H9 (cell line): ENCODE measurements around the gene TLE6. TPM values are rescaled to one million over a fixed set of nuclear protein-coding genes. Genes with fewer than 3 reads are reported as not detected.

Experiments used
- DNase-seq: peaks from one replicate; pipeline ENCODE4 v3.0.0-alpha.2; 2017
- H2AFZ ChIP-seq: one replicate; pipeline ENCODE4 v1.6.1; 2013; ENCODE audit warnings: mild to moderate bottlenecking, low read length, control low read depth, moderate library complexity
- H2AK5ac ChIP-seq: 2 replicates; pipeline ENCODE4 v1.6.1; 2013; ENCODE audit warnings: low read length, control low read depth, mixed read lengths; ENCODE audit not compliant: insufficient read length
- H2BK120ac ChIP-seq: one replicate; pipeline ENCODE4 v1.6.1; 2013; ENCODE audit warnings: low read depth, mild to moderate bottlenecking, low read length, control low read depth, inconsistent platforms; ENCODE audit not compliant: poor library complexity, severe bottlenecking
- H2BK12ac ChIP-seq: 2 replicates; pipeline ENCODE4 v1.6.1; 2013; ENCODE audit warnings: low read length, control low read depth, mixed read lengths, low read depth; ENCODE audit not compliant: insufficient read length
- H2BK15ac ChIP-seq: 2 replicates; pipeline ENCODE4 v1.6.1; 2013; ENCODE audit warnings: low read depth, low read length, control low read depth
- H2BK20ac ChIP-seq: one replicate; pipeline ENCODE4 v1.6.1; 2013; ENCODE audit warnings: low read depth, mild to moderate bottlenecking, low read length, control low read depth, inconsistent platforms; ENCODE audit not compliant: poor library complexity, severe bottlenecking
- H2BK5ac ChIP-seq: 2 replicates; pipeline ENCODE4 v1.6.1; 2013; ENCODE audit warnings: low read length, control low read depth, mixed read lengths; ENCODE audit not compliant: insufficient read length
- H3K14ac ChIP-seq: 2 replicates; pipeline ENCODE4 v1.6.1; 2013; ENCODE audit warnings: low read length, control low read depth; ENCODE audit not compliant: insufficient read depth
- H3K18ac ChIP-seq: 2 replicates; pipeline ENCODE4 v1.6.1; 2013; ENCODE audit warnings: low read depth, mild to moderate bottlenecking, mixed read lengths, low read length, control low read depth; ENCODE audit not compliant: insufficient read length
- H3K23ac ChIP-seq: 2 replicates; pipeline ENCODE4 v1.6.1; 2013; ENCODE audit warnings: low read length, control low read depth, mixed read lengths, low read depth; ENCODE audit not compliant: insufficient read length
- H3K23me2 ChIP-seq: 2 replicates; pipeline ENCODE4 v1.6.1; 2013; ENCODE audit warnings: low read depth, mild to moderate bottlenecking, mixed read lengths, low read length, control low read depth; ENCODE audit not compliant: insufficient read length, poor library complexity, severe bottlenecking
- H3K27ac ChIP-seq: 2 replicates; pipeline ENCODE4 v1.5.1; 2013; ENCODE audit warnings: low read length, control low read depth, mixed read lengths, low read depth; ENCODE audit not compliant: insufficient read length
- H3K27me3 ChIP-seq: 2 replicates; pipeline ENCODE4 v1.6.1; 2013; ENCODE audit warnings: low read length, control low read depth, inconsistent platforms; ENCODE audit not compliant: insufficient read depth
- H3K4ac ChIP-seq: 2 replicates; pipeline ENCODE4 v1.6.1; 2013; ENCODE audit warnings: low read depth, mild to moderate bottlenecking, control low read depth, inconsistent platforms, low read length, moderate library complexity
- H3K4me1 ChIP-seq: 2 replicates; pipeline ENCODE4 v1.6.1; 2013; ENCODE audit warnings: low read length, control low read depth, inconsistent platforms; ENCODE audit not compliant: insufficient read depth
- H3K4me2 ChIP-seq: 2 replicates; pipeline ENCODE4 v1.6.1; 2013; ENCODE audit warnings: low read length, control low read depth, mixed read lengths; ENCODE audit not compliant: insufficient read length, insufficient read depth
- H3K56ac ChIP-seq: 2 replicates; pipeline ENCODE4 v1.6.1; 2013; ENCODE audit warnings: low read depth, mild to moderate bottlenecking, mixed read lengths, low read length, control low read depth; ENCODE audit not compliant: insufficient read length
- H3K79me1 ChIP-seq: 2 replicates; pipeline ENCODE4 v1.6.1; 2013; ENCODE audit warnings: low read depth, mild to moderate bottlenecking, moderate library complexity, low read length, control low read depth, inconsistent platforms; ENCODE audit not compliant: insufficient read depth, poor library complexity, severe bottlenecking
- H3K79me2 ChIP-seq: 2 replicates; pipeline ENCODE4 v1.6.1; 2013; ENCODE audit warnings: low read length, control low read depth, inconsistent platforms; ENCODE audit not compliant: insufficient read depth
- H3K9ac ChIP-seq: 2 replicates; pipeline ENCODE4 v1.6.1; 2013; ENCODE audit warnings: low read length, control low read depth, mixed read lengths; ENCODE audit not compliant: insufficient read length; ENCODE audit errors: extremely low read depth
- H3K9me3 ChIP-seq: one replicate; pipeline ENCODE4 v1.6.1; 2013; ENCODE audit warnings: low read depth, low read length, inconsistent platforms; ENCODE audit not compliant: control insufficient read depth
- H3T11ph ChIP-seq: one replicate; pipeline ENCODE4 v1.6.1; 2013; ENCODE audit warnings: mild to moderate bottlenecking, low read length, control low read depth, inconsistent platforms
- H4K20me1 ChIP-seq: one replicate; pipeline ENCODE4 v1.6.1; 2013; ENCODE audit not compliant: control insufficient read depth, insufficient read length, insufficient read depth
- H4K5ac ChIP-seq: 2 replicates; pipeline ENCODE4 v1.6.1; 2013; ENCODE audit warnings: low read depth, mild to moderate bottlenecking, mixed read lengths, low read length, control low read depth; ENCODE audit not compliant: insufficient read length
- H4K8ac ChIP-seq: replicated peaks from 2 replicates; pipeline ENCODE4 v1.6.1; 2013; ENCODE audit warnings: low read length, control low read depth, mixed read lengths, low read depth; ENCODE audit not compliant: insufficient read length
- H4K91ac ChIP-seq: 2 replicates; pipeline ENCODE4 v1.6.1; 2013; ENCODE audit warnings: low read depth, mild to moderate bottlenecking, moderate library complexity, mixed read lengths, low read length, control low read depth; ENCODE audit not compliant: insufficient read length
- H3K27ac Mint-ChIP-seq, 3 experiments: 2 replicates in 2 of 3; 3 replicates in 1 of 3; pipeline ENCODE4 v1.8.0; 2020 to 2021; ENCODE audit warnings: mixed read lengths in 3 of 3, mild to moderate bottlenecking in 1 of 3, moderate library complexity in 1 of 3
- H3K27me3 Mint-ChIP-seq: 2 replicates; pipeline ENCODE4 v1.8.0; 2021; ENCODE audit warnings: low read depth, mild to moderate bottlenecking, moderate library complexity, mixed read lengths
- H3K36me3 Mint-ChIP-seq, 3 experiments: 2 replicates in 2 of 3; 3 replicates in 1 of 3; pipeline ENCODE4 v1.8.0; 2020 to 2021; ENCODE audit warnings: low read depth in 3 of 3, mixed read lengths in 3 of 3; ENCODE audit not compliant: insufficient read depth in 1 of 3
- H3K4me1 Mint-ChIP-seq, 2 experiments: 2 replicates each; pipeline ENCODE4 v1.8.0; 2020; ENCODE audit warnings: mixed read lengths in 2 of 2
- H3K4me3 Mint-ChIP-seq, 2 experiments: 2 replicates in 1 of 2; 3 replicates in 1 of 2; pipeline ENCODE4 v1.8.0; 2020 to 2021; ENCODE audit warnings: mild to moderate bottlenecking in 2 of 2, mixed read lengths in 2 of 2, moderate library complexity in 1 of 2
- H3K9me3 Mint-ChIP-seq, 2 experiments: 2 replicates in 1 of 2; 3 replicates in 1 of 2; pipeline ENCODE4 v1.8.0; 2020; ENCODE audit warnings: mild to moderate bottlenecking in 2 of 2, mixed read lengths in 2 of 2, moderate library complexity in 1 of 2
- WGBS: extraction: QIAGEN DNeasy Blood & Tissue Kit; methylation state at CpG from one replicate; pipeline ENCODE4 v1.1.7; 2013; ENCODE audit warnings: missing lambda C conversion rate, low lambda C conversion rate, mixed read lengths; ENCODE audit not compliant: insufficient read length; ENCODE audit errors: extremely low coverage; 5-methylcytosine and 5-hydroxymethylcytosine counted together
- total RNA-seq: library from RNA; stranded (reverse); gene quantifications from 2 replicates; pipeline ENCODE4 v1.2.1, GENCODE V29; 2021
- TF ChIP-seq, protein P1 (sequence below): fragments of 200-600 bp; sonication (generic); conservative IDR thresholded peaks from 3 replicates; pipeline ENCODE4 v1.8.0; 2021; ENCODE audit warnings: antibody characterized with exemption, mild to moderate bottlenecking

The TLE6 gene
- total RNA-seq, 1 experiment from 2014 or later, result 1.7 TPM

- no peak overlapping the region for H2AFZ ChIP-seq
- Mint-ChIP-seq H3K4me1 (peaks cover 27 to 43% of the 10 kb centered on the region in 2 experiments), H3K36me3 (no peaks in the 10 kb centered on the region), H3K9me3 (peaks cover 0 to 7% of the 10 kb centered on the region in 2 experiments; a peak in 2 of 5 replicates), H3K27ac (no peak overlapping the region; a peak in 1 of 7 replicates), H3K27me3 (peaks cover 74% of the 10 kb centered on the region), H3K4me3 (peak overlapping the region in 1 of 2 experiments; percentile 43; a peak in 2 of 5 replicates)
- TF ChIP-seq, protein P1, sequence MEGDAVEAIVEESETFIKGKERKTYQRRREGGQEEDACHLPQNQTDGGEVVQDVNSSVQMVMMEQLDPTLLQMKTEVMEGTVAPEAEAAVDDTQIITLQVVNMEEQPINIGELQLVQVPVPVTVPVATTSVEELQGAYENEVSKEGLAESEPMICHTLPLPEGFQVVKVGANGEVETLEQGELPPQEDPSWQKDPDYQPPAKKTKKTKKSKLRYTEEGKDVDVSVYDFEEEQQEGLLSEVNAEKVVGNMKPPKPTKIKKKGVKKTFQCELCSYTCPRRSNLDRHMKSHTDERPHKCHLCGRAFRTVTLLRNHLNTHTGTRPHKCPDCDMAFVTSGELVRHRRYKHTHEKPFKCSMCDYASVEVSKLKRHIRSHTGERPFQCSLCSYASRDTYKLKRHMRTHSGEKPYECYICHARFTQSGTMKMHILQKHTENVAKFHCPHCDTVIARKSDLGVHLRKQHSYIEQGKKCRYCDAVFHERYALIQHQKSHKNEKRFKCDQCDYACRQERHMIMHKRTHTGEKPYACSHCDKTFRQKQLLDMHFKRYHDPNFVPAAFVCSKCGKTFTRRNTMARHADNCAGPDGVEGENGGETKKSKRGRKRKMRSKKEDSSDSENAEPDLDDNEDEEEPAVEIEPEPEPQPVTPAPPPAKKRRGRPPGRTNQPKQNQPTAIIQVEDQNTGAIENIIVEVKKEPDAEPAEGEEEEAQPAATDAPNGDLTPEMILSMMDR, result no peak
- H3K9ac ChIP-seq, result no peak overlapping the region
- no peak overlapping the region for H2BK12ac ChIP-seq
- no peak overlapping the region for H3K56ac ChIP-seq
- DNase-seq, result no peak
- H3K9me3 ChIP-seq, result no peaks in the 10 kb centered on the region
- H2BK120ac ChIP-seq, result no peak overlapping the region
- H3K23ac ChIP-seq, result no peak overlapping the region
- no peak overlapping the region for H3K27ac ChIP-seq
- WGBS, result no CpG with 5 or more reads among the region's 5 CpGs
- H2AK5ac ChIP-seq, result no peak overlapping the region
- no peaks in the 10 kb centered on the region for H3K79me1 ChIP-seq
- no peaks in the 10 kb centered on the region for H4K20me1 ChIP-seq
- no peak overlapping the region for H2BK5ac ChIP-seq
- H3K4me2 ChIP-seq, result no peak overlapping the region
- no peak overlapping the region for H3K18ac ChIP-seq
- no peak overlapping the region for H4K8ac ChIP-seq
- H4K5ac ChIP-seq, result no peak overlapping the region
- no peaks in the 10 kb centered on the region for H3K27me3 ChIP-seq
- no peaks in the 10 kb centered on the region for H3K79me2 ChIP-seq
- H3T11ph ChIP-seq, result no peak overlapping the region
- no peak overlapping the region for H3K14ac ChIP-seq
- H4K91ac ChIP-seq, result no peak overlapping the region
- H2BK20ac ChIP-seq, result no peak overlapping the region
- no peak overlapping the region for H3K4ac ChIP-seq
- H3K23me2 ChIP-seq, result peaks cover 14% of the 10 kb centered on the region
- no peak overlapping the region for H2BK15ac ChIP-seq
- H3K4me1 ChIP-seq, result peaks cover 5% of the 10 kb centered on the region; the same call in 1 of the 2 replicates
Observed at GRCh38 chr19:3039125-3039524, 61.8 kb downstream of the TLE6 start.
